Measurements from ENCODE around the gene RAB38.

RAB38 gene

DNA sequence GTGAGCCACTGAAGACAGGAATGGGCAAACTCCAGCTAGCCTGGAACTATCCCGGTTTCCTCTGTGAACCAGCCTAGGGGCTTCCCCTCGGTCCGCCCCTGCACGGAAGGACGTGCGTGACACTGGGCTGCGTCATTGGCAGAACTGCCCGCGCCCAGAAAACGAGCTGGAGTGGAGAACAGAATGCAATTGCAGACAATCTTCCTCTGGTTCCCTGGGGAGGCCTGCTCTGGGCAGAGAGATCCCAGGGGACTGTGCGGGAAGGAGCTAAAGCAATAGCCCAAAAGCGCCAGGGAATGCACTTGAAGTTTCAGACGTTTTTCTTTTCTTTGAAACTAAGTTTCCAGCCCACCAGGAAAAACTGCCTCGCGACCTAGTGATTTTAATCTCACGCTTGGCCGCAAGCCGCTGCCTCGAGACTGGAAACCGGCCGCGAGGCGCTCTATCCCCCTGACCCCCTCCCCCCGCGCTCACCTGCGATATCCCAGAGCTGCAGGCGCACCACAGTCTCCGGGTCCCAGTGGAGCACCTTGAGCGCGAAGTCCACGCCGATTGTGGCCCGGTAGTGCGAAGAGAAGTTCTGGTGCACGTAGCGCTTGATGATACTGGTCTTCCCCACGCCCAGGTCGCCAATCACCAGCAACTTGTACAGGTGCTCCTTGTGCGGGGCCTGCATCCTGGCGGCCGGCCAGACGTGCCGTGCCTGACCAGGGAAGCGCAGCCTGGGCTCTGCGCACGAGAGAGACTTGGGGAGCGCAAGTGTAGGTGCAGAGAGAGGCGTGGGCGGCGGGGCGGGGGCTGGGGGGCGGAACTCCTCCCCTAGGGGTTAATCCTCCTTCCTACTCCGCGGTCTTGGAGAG is at the start of gene RAB38:
TSS of gene RAB38 (minus strand) at position 735 of the 860 bp plus-strand sequence. CDS start at position 676, 59 bp downstream.
- Histone ChIP-seq H3K27me3 (ENCODE audit: control insufficient read depth, insufficient read depth, low read length) (no peaks in the 10 kb centered on the region; the same call in 1 of the 2 replicates), H3K27ac (ENCODE audit: low read depth, low read length) (no peak within 1 kb of the TSS), H3K4me3 (ENCODE audit: low read depth, low read length) (peak within 1 kb of the TSS; percentile 81), H3K9ac (ENCODE audit: low read length) (peak within 1 kb of the TSS; percentile 32), H3K4me1 (ENCODE audit: control insufficient read depth, insufficient read depth, low read length) (peaks cover 9% of the 10 kb centered on the region; the same call in 1 of the 2 replicates), H3K36me3 (ENCODE audit: control insufficient read depth, insufficient read depth, low read length) (no peaks in the 10 kb centered on the region), H3K9me3 (ENCODE audit: control insufficient read depth, insufficient read depth, low read depth, low read length) (no peaks in the 10 kb centered on the region)

DNA sequence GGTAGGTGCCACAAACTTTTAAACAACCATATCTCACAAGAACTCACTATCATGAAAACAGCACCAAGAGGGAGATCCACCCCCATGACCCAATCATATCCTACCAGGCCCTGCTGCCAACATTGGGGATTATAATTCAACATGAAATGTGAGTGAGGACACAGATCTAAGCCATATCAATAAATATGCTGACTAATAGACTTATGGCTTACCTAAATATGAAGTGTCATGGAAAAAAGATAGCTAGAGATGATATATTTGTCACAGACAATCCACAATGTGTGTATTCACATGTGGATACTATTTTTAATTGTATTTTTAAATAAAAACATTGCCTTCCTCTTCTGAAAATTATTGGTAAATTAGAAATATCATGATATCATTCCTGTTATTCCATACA is 38.2 kb upstream of the RAB38 start:
- Histone ChIP-seq H3K27me3 (ENCODE audit: control insufficient read depth, insufficient read depth, low read length) (no peaks in the 10 kb centered on the region), H3K4me3 (ENCODE audit: low read depth, low read length) (no peak overlapping the region), H3K36me3 (ENCODE audit: control insufficient read depth, insufficient read depth, low read length) (no peaks in the 10 kb centered on the region), H3K27ac (ENCODE audit: low read depth, low read length) (no peak overlapping the region), H3K9me3 (ENCODE audit: control insufficient read depth, insufficient read depth, low read depth, low read length) (no peaks in the 10 kb centered on the region), H3K9ac (ENCODE audit: low read length) (no peak overlapping the region), H3K4me1 (ENCODE audit: control insufficient read depth, insufficient read depth, low read length) (no peaks in the 10 kb centered on the region)

DNA sequence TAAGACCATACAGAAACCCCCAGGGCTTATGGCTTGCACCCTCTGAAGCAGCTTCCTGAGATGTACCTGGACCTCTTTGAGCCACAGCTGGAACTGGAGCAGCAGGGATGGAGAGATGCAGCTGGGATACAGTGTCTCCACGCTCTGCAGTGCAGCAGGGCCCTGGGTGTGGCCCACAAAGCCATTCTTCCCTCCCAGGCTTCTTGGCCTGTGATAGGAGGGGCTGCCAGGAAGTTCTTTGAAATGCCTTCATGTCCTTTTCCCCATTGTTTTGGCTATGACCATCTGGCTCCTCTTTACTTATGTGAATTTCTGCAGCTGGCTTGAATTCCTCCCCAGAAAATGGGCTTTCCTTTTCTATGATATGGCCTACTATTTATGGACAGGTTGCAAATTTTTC is 37.1 kb upstream of the RAB38 start:
- Histone ChIP-seq H3K27ac (ENCODE audit: low read depth, low read length) (no peak overlapping the region), H3K27me3 (ENCODE audit: control insufficient read depth, insufficient read depth, low read length) (no peaks in the 10 kb centered on the region), H3K9ac (ENCODE audit: low read length) (no peak overlapping the region), H3K4me3 (ENCODE audit: low read depth, low read length) (no peak overlapping the region), H3K36me3 (ENCODE audit: control insufficient read depth, insufficient read depth, low read length) (no peaks in the 10 kb centered on the region), H3K9me3 (ENCODE audit: control insufficient read depth, insufficient read depth, low read depth, low read length) (no peaks in the 10 kb centered on the region), H3K4me1 (ENCODE audit: control insufficient read depth, insufficient read depth, low read length) (no peaks in the 10 kb centered on the region)

DNA sequence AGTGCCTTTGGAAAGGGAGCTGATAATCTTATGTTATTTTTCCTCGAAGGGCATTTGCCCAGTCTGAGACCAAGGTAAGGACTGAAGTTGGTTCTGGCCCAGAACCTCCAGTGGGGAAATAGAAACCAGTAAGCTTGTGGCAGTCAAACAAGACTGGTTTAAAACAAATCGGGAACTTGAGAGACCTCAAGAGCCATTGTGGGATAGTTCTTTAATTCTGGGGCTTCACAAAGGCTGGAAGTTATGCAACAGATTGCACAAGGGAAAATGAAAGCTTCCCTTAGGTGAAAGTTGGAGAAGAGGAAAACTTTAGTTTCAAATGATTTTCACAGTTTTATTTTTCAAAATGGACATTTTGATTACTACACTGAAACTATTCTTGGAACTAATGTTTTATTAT is 33.5 kb upstream of the RAB38 start:
- Histone ChIP-seq H3K4me3 (ENCODE audit: low read depth, low read length) (no peak overlapping the region), H3K27ac (ENCODE audit: low read depth, low read length) (no peak overlapping the region), H3K27me3 (ENCODE audit: control insufficient read depth, insufficient read depth, low read length) (no peaks in the 10 kb centered on the region), H3K9me3 (ENCODE audit: control insufficient read depth, insufficient read depth, low read depth, low read length) (no peaks in the 10 kb centered on the region), H3K36me3 (ENCODE audit: control insufficient read depth, insufficient read depth, low read length) (no peaks in the 10 kb centered on the region), H3K9ac (ENCODE audit: low read length) (no peak overlapping the region), H3K4me1 (ENCODE audit: control insufficient read depth, insufficient read depth, low read length) (no peaks in the 10 kb centered on the region)

DNA sequence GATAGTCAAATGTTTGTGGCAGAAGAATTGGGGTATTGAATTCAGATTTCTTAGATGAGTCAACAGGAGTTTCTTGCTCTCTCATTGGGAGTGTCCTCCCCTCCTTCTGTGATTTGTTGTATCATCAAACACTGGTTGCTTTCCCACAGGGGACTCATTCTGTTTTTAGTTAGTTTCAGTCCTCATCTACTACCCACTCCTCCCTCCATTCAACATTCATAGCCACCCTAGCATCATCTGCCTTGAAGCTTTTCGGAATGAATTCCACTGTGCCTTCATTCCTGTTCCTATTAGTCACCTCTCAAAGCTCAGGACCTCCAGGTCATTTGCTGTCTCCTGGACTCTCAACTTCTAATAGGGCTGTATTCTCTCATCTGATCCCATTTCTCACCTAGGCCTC is 31.5 kb upstream of the RAB38 start:
- Histone ChIP-seq H3K27me3 (ENCODE audit: control insufficient read depth, insufficient read depth, low read length) (no peaks in the 10 kb centered on the region), H3K4me3 (ENCODE audit: low read depth, low read length) (no peak overlapping the region), H3K4me1 (ENCODE audit: control insufficient read depth, insufficient read depth, low read length) (no peaks in the 10 kb centered on the region), H3K9ac (ENCODE audit: low read length) (no peak overlapping the region), H3K27ac (ENCODE audit: low read depth, low read length) (no peak overlapping the region), H3K36me3 (ENCODE audit: control insufficient read depth, insufficient read depth, low read length) (no peaks in the 10 kb centered on the region), H3K9me3 (ENCODE audit: control insufficient read depth, insufficient read depth, low read depth, low read length) (no peaks in the 10 kb centered on the region)

DNA sequence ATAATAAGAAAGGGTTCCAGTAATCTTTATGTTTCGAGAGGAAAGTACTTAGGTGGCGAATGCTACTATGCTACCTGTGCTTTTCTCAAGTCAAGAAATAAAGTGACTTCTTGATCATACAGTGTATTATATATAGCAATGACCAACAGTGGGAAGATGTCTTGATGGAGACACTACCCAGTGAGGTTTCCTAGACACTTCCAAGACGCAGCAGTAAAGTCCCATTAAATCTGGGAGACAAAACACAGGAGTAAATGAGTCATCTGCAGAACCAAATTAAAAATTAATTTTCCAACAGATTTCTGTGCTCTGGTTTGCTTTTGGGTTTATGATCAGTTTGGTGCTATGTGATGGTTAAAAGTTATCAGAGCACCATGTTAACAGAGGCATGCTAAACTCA is 29.1 kb upstream of the RAB38 start:
- no peaks in the 10 kb centered on the region for H3K36me3 ChIP-seq (ENCODE audit: control insufficient read depth, insufficient read depth, low read length)
- no peak overlapping the region for H3K9ac ChIP-seq (ENCODE audit: low read length)
- no peaks in the 10 kb centered on the region for H3K9me3 ChIP-seq (ENCODE audit: control insufficient read depth, insufficient read depth, low read depth, low read length)
- no peak overlapping the region for H3K27ac ChIP-seq (ENCODE audit: low read depth, low read length)
- no peak overlapping the region for H3K4me3 ChIP-seq (ENCODE audit: low read depth, low read length)
- H3K27me3 ChIP-seq (ENCODE audit: control insufficient read depth, insufficient read depth, low read length): no peaks in the 10 kb centered on the region
- no peaks in the 10 kb centered on the region for H3K4me1 ChIP-seq (ENCODE audit: control insufficient read depth, insufficient read depth, low read length)

DNA sequence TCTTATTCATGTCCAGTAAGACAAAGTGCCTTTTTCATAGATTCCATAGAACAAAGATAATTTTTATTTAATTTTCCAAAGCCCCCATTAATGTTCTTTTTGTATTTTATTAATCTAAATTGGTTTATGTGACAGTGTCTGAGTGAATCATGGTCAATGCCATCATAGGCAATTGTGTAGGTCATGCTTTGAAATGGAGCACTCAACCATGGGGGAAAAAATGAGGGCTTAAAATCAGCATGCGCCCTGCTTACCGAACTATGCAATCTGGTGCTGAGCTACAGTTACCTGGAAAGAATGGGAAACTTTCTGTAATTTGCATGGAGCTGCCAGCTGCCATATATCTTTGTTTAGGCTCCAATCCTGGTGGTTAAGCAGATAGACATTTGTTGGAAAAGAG is 28.4 kb upstream of the RAB38 start:
- Histone ChIP-seq H3K36me3 (ENCODE audit: control insufficient read depth, insufficient read depth, low read length) (no peaks in the 10 kb centered on the region), H3K27me3 (ENCODE audit: control insufficient read depth, insufficient read depth, low read length) (no peaks in the 10 kb centered on the region), H3K4me3 (ENCODE audit: low read depth, low read length) (no peak overlapping the region), H3K4me1 (ENCODE audit: control insufficient read depth, insufficient read depth, low read length) (no peaks in the 10 kb centered on the region), H3K9me3 (ENCODE audit: control insufficient read depth, insufficient read depth, low read depth, low read length) (no peaks in the 10 kb centered on the region), H3K27ac (ENCODE audit: low read depth, low read length) (no peak overlapping the region), H3K9ac (ENCODE audit: low read length) (no peak overlapping the region)

DNA sequence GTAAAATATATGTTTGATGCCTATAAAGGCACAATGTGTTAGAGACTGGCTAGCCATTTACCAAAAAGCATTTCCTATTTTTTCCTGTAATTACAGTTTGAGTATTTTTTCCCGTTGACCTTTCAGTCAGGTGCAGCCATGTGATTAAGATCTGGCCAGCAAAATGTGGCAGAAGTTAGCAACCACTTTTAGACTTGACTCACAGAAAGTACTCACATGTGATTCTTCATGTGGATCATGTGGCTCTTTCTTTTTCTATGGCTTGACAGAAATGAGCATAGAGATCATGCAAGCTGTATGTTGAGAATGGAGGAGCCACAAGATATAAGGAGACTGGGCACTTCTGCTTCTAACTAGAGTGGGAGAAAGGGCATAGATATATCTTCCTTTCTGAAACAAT is 27.3 kb upstream of the RAB38 start:
- Histone ChIP-seq H3K4me1 (ENCODE audit: control insufficient read depth, insufficient read depth, low read length) (no peaks in the 10 kb centered on the region), H3K9ac (ENCODE audit: low read length) (no peak overlapping the region), H3K36me3 (ENCODE audit: control insufficient read depth, insufficient read depth, low read length) (no peaks in the 10 kb centered on the region), H3K9me3 (ENCODE audit: control insufficient read depth, insufficient read depth, low read depth, low read length) (no peaks in the 10 kb centered on the region), H3K27me3 (ENCODE audit: control insufficient read depth, insufficient read depth, low read length) (no peaks in the 10 kb centered on the region), H3K27ac (ENCODE audit: low read depth, low read length) (no peak overlapping the region), H3K4me3 (ENCODE audit: low read depth, low read length) (no peak overlapping the region)

DNA sequence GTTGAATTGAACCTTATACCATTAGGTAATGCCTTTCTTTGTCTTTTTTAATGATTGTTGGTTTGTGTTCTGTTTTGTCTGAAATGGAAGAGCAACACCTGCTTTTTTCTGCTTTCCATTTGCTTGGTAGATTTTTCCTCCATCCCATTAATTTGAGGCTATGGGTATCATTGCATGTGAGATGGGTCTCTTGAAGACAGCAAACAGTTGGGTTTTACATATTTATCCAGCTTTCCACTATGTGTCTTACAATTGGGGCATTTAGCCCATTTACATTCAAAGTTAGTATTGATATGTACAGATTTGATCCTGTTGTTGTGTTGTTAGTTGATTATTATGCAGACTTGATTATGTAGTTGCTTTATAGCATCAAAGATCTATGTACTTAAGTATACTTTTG is 21.1 kb upstream of the RAB38 start:
- H3K27ac ChIP-seq (ENCODE audit: low read depth, low read length): no peak overlapping the region
- no peak overlapping the region for H3K9ac ChIP-seq (ENCODE audit: low read length)
- H3K4me1 ChIP-seq (ENCODE audit: control insufficient read depth, insufficient read depth, low read length): no peaks in the 10 kb centered on the region
- H3K27me3 ChIP-seq (ENCODE audit: control insufficient read depth, insufficient read depth, low read length): no peaks in the 10 kb centered on the region
- H3K9me3 ChIP-seq (ENCODE audit: control insufficient read depth, insufficient read depth, low read depth, low read length): peaks cover 15% of the 10 kb centered on the region
- H3K4me3 ChIP-seq (ENCODE audit: low read depth, low read length): no peak overlapping the region
- no peaks in the 10 kb centered on the region for H3K36me3 ChIP-seq (ENCODE audit: control insufficient read depth, insufficient read depth, low read length)

DNA sequence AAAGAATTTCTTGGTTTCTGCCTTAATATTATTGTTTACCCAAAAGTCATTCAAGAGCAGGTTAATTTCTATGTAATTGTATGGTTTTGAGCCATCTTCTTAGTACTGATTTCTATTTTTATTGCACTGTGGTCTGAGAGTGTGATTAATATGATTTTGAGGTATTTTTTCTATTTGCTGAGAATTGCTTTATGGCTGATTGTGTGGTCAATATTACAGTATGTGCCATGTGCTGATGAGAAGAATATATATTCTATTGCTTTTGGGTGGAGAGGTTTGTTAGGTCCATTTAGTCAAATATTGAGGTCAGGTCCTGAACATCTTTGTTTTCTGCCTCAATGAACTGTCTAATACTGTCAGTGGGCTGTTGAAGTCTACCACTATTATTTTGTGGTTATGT is 20.7 kb upstream of the RAB38 start:
- Histone ChIP-seq H3K9ac (ENCODE audit: low read length) (no peak overlapping the region), H3K27me3 (ENCODE audit: control insufficient read depth, insufficient read depth, low read length) (no peaks in the 10 kb centered on the region), H3K4me3 (ENCODE audit: low read depth, low read length) (no peak overlapping the region), H3K9me3 (ENCODE audit: control insufficient read depth, insufficient read depth, low read depth, low read length) (peaks cover 15% of the 10 kb centered on the region), H3K4me1 (ENCODE audit: control insufficient read depth, insufficient read depth, low read length) (no peaks in the 10 kb centered on the region), H3K36me3 (ENCODE audit: control insufficient read depth, insufficient read depth, low read length) (no peaks in the 10 kb centered on the region), H3K27ac (ENCODE audit: low read depth, low read length) (no peak overlapping the region)

DNA sequence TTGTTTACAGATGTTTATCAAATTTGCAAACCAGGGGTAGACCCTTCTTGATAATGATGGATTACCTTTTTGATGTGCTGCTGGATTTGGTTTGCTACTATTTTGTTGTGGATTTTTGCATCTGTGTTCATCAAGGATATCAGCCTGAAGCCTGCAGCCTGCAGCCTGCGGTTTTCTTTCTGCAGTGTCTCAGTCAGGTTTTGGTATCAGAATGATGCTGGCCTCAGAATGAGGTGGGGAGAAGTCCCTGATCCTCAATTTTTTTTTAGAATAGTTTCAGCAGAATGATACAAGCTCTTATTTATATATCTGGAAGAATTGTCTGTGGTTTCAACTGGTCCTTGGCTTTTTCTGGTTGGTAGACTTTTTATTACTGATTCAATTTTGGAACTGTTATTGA is 19.7 kb upstream of the RAB38 start:
- Histone ChIP-seq H3K9me3 (ENCODE audit: control insufficient read depth, insufficient read depth, low read depth, low read length) (peaks cover 15% of the 10 kb centered on the region), H3K36me3 (ENCODE audit: control insufficient read depth, insufficient read depth, low read length) (no peaks in the 10 kb centered on the region), H3K27ac (ENCODE audit: low read depth, low read length) (no peak overlapping the region), H3K4me1 (ENCODE audit: control insufficient read depth, insufficient read depth, low read length) (no peaks in the 10 kb centered on the region), H3K27me3 (ENCODE audit: control insufficient read depth, insufficient read depth, low read length) (no peaks in the 10 kb centered on the region), H3K9ac (ENCODE audit: low read length) (no peak overlapping the region), H3K4me3 (ENCODE audit: low read depth, low read length) (no peak overlapping the region)

All from HUES6 (cell line).